ENCODE results near the gene SIN3A. TPM values are rescaled to one million over a fixed set of nuclear protein-coding genes. Genes with fewer than 3 reads are reported as not detected.
"Not testable (repeated sequence)": the region's sequence is repeated elsewhere in the genome, so short reads cannot be mapped to it uniquely, and the experiment has no call there.

The SIN3A gene
- total RNA-seq, 2 donors from 2014 or later = 93.1 to 96.4 TPM

GRCh38 chr15:75455424-75455981, 4.0 kb upstream of the SIN3A start:
- DNase-seq (peak; percentile 93), ATAC-seq (replicated peaks in 1 of 2) (peak in 1 of 2 donors; percentile 10)
- H3K27ac Mint-ChIP-seq = peak overlapping the region; percentile 92
- H3K27me3 Mint-ChIP-seq (ENCODE audit: low read depth) = no peaks in the 10 kb centered on the region
- peaks cover 19% of the 10 kb centered on the region for H3K4me1 Mint-ChIP-seq (ENCODE audit: low read depth)
- H3K4me3 Mint-ChIP-seq = peak overlapping the region; percentile 91 to 96
- peaks cover 2 to 3% of the 10 kb centered on the region in 2 donors for H3K36me3 Mint-ChIP-seq (ENCODE audit: insufficient read depth in 2 of 2)
- H3K9me3 Mint-ChIP-seq = no peaks in the 10 kb centered on the region

- DNase-seq (peak; percentile 86 to 92), ATAC-seq (replicated peaks in 1 of 2) (peak in 1 of 2 donors; percentile 3)
- H3K4me1 Mint-ChIP-seq (ENCODE audit: low read depth) = peaks cover 27% of the 10 kb centered on the region
- H3K27me3 Mint-ChIP-seq (ENCODE audit: low read depth) = no peaks in the 10 kb centered on the region
- peak overlapping the region; percentile 92 for H3K27ac Mint-ChIP-seq
- H3K4me3 Mint-ChIP-seq = peak overlapping the region; percentile 91 to 96
- H3K9me3 Mint-ChIP-seq = no peaks in the 10 kb centered on the region
- H3K36me3 Mint-ChIP-seq (ENCODE audit: insufficient read depth in 2 of 2) = peaks cover 2 to 3% of the 10 kb centered on the region in 2 donors
These were observed 3.2 kb upstream of the SIN3A start for GRCh38 chr15:75454471-75455378.

GRCh38 chr15:75453703-75454470, 2.4 kb upstream of the SIN3A start:
- Mint-ChIP-seq H3K4me3 (peak overlapping the region; percentile 96 to 99), H3K9me3 (no peaks in the 10 kb centered on the region), H3K27ac (peak overlapping the region; percentile 96), H3K36me3 (ENCODE audit: insufficient read depth in 2 of 2) (peaks cover 2 to 3% of the 10 kb centered on the region in 2 donors), H3K4me1 (ENCODE audit: low read depth) (peaks cover 34% of the 10 kb centered on the region), H3K27me3 (ENCODE audit: low read depth) (no peaks in the 10 kb centered on the region)
- DNase-seq = peak; percentile 98 to 99
- peak; percentile 46 to 48 for ATAC-seq (replicated peaks in 1 of 2)

- peak overlapping the region; percentile 96 for H3K27ac Mint-ChIP-seq
- peaks cover 2 to 3% of the 10 kb centered on the region in 2 donors for H3K36me3 Mint-ChIP-seq (ENCODE audit: insufficient read depth in 2 of 2)
- peaks cover 42% of the 10 kb centered on the region for H3K4me1 Mint-ChIP-seq (ENCODE audit: low read depth)
- DNase-seq (peak; percentile 74 to 86), ATAC-seq (replicated peaks in 1 of 2) (peak; percentile 2 to 3)
- H3K27me3 Mint-ChIP-seq (ENCODE audit: low read depth) = no peaks in the 10 kb centered on the region
- H3K9me3 Mint-ChIP-seq = no peaks in the 10 kb centered on the region
- peak overlapping the region; percentile 96 to 99 for H3K4me3 Mint-ChIP-seq
These were observed 1.6 kb upstream of the SIN3A start for GRCh38 chr15:75452865-75453702.

- no peaks in the 10 kb centered on the region for H3K9me3 Mint-ChIP-seq
- peak overlapping the region; percentile 96 for H3K27ac Mint-ChIP-seq
- H3K27me3 Mint-ChIP-seq (ENCODE audit: low read depth) = no peaks in the 10 kb centered on the region
- peak overlapping the region; percentile 96 to 99 for H3K4me3 Mint-ChIP-seq
- peak; percentile 84 to 89 for DNase-seq
- H3K36me3 Mint-ChIP-seq (ENCODE audit: insufficient read depth in 2 of 2) = peaks cover 2 to 6% of the 10 kb centered on the region in 2 donors
- peaks cover 46% of the 10 kb centered on the region for H3K4me1 Mint-ChIP-seq (ENCODE audit: low read depth)
- ATAC-seq (replicated peaks in 1 of 2) = peak; percentile 18 to 19
These were observed 924 bp upstream of the SIN3A start for GRCh38 chr15:75452364-75452864.

- DNase-seq = no peak
- Mint-ChIP-seq H3K4me1 (ENCODE audit: low read depth) (peaks cover 46% of the 10 kb centered on the region), H3K36me3 (ENCODE audit: insufficient read depth in 2 of 2) (peaks cover 2 to 6% of the 10 kb centered on the region in 2 donors), H3K4me3 (peak overlapping the region; percentile 96 to 99), H3K27me3 (ENCODE audit: low read depth) (no peaks in the 10 kb centered on the region), H3K9me3 (no peaks in the 10 kb centered on the region), H3K27ac (no peak overlapping the region)
- ATAC-seq (replicated peaks in 1 of 2) = peak in 1 of 2 donors; percentile 1
These were observed 252 bp downstream of the SIN3A start for GRCh38 chr15:75451202-75451673.

GRCh38 chr15:75450307-75451201, 936 bp downstream of the SIN3A start:
- Mint-ChIP-seq H3K27me3 (ENCODE audit: low read depth) (no peaks in the 10 kb centered on the region), H3K9me3 (no peaks in the 10 kb centered on the region), H3K36me3 (ENCODE audit: insufficient read depth in 2 of 2) (peaks cover 6 to 7% of the 10 kb centered on the region in 2 donors), H3K4me3 (peak overlapping the region; percentile 96 to 99), H3K4me1 (ENCODE audit: low read depth) (peaks cover 50% of the 10 kb centered on the region), H3K27ac (peak overlapping the region; percentile 87)
- peak; percentile 97 for DNase-seq
- ATAC-seq (replicated peaks in 1 of 2) = peak; percentile 37 to 43

- H3K9me3 Mint-ChIP-seq = no peaks in the 10 kb centered on the region
- H3K4me1 Mint-ChIP-seq (ENCODE audit: low read depth) = peaks cover 54% of the 10 kb centered on the region
- H3K4me3 Mint-ChIP-seq = peak overlapping the region; percentile 96 to 99
- H3K27ac Mint-ChIP-seq = peak overlapping the region; percentile 87
- ATAC-seq (replicated peaks in 1 of 2) = no peak
- peaks cover 6 to 7% of the 10 kb centered on the region in 2 donors for H3K36me3 Mint-ChIP-seq (ENCODE audit: insufficient read depth in 2 of 2)
- no peaks in the 10 kb centered on the region for H3K27me3 Mint-ChIP-seq (ENCODE audit: low read depth)
- no peak for DNase-seq
These were observed 1.7 kb downstream of the SIN3A start for GRCh38 chr15:75449585-75450306.

- peaks cover 69% of the 10 kb centered on the region for H3K4me1 Mint-ChIP-seq (ENCODE audit: low read depth)
- H3K9me3 Mint-ChIP-seq; ATAC-seq (replicated peaks in 1 of 2); DNase-seq; H3K27me3 Mint-ChIP-seq (ENCODE audit: low read depth); H3K4me3 Mint-ChIP-seq: not testable (repeated sequence)
- H3K36me3 Mint-ChIP-seq (ENCODE audit: insufficient read depth in 2 of 2) = peaks cover 7 to 11% of the 10 kb centered on the region in 2 donors
- H3K27ac Mint-ChIP-seq = peak overlapping the region; percentile 30
These were observed 3.3 kb downstream of the SIN3A start for GRCh38 chr15:75448171-75448570.

GRCh38 chr15:75446151-75446550, 5.3 kb downstream of the SIN3A start:
- Mint-ChIP-seq H3K27me3 (ENCODE audit: low read depth) (no peaks in the 10 kb centered on the region), H3K9me3 (no peaks in the 10 kb centered on the region), H3K4me1 (ENCODE audit: low read depth) (peaks cover 75% of the 10 kb centered on the region), H3K4me3 (peak overlapping the region; percentile 53 to 57), H3K36me3 (ENCODE audit: insufficient read depth in 2 of 2) (peaks cover 7 to 15% of the 10 kb centered on the region in 2 donors), H3K27ac (peak overlapping the region; percentile 76)
- DNase-seq (peak; percentile 11 to 25), ATAC-seq (replicated peaks in 1 of 2) (peak in 1 of 2 donors; percentile 2)

- H3K27ac Mint-ChIP-seq = not testable (repeated sequence)
These were observed 6.2 kb downstream of the SIN3A start for GRCh38 chr15:75445324-75445723.

More at GRCh38 chr15:75445324-75445723, 6.2 kb downstream of the SIN3A start:
- not testable (repeated sequence) for H3K4me3 Mint-ChIP-seq; H3K9me3 Mint-ChIP-seq; DNase-seq; ATAC-seq (replicated peaks in 1 of 2); H3K27me3 Mint-ChIP-seq (ENCODE audit: low read depth)
- Mint-ChIP-seq H3K36me3 (ENCODE audit: insufficient read depth in 2 of 2) (peaks cover 7 to 17% of the 10 kb centered on the region in 2 donors), H3K4me1 (ENCODE audit: low read depth) (peaks cover 76% of the 10 kb centered on the region)

Data from activated T-cell treated with anti-CD3 and anti-CD28 coated beads, Interleukin-2, amount 50 U/mL, for 72 hours (primary cell).